K562 (cell line): ENCODE results near the gene RSRP1. TPM values are rescaled to one million over a fixed set of nuclear protein-coding genes. Genes with fewer than 3 reads are reported as not detected.

Experiments
- ATAC-seq: fragments of 200-7000 bp; cut with Tn5 transposase; 3 replicates; pipeline ENCODE4 v1.9.1; 2020; ENCODE audit warnings: moderate library complexity
- BruUV-seq: library from RNA; stranded (reverse); fragments of 400-500 nt; replicated peaks from 2 replicates; lab custom pipeline; 2021; lab: Mats Ljungman, UMichigan
- CTCF ChIA-PET: fragments of 300-600 bp; formaldehyde crosslinking; extraction: SDS; loops from one replicate; lab custom pipeline; 2021; ENCODE audit warnings: low intra/inter-chr PET ratio; lab: Yijun Ruan, JAX
- POLR2A ChIA-PET: fragments of 300-600, 350-650 bp; sonication (Branson Sonifier 250); formaldehyde crosslinking; extraction: SDS; loops from one replicate; lab custom pipeline; 2021; ENCODE audit warnings: antibody characterized with exemption, inconsistent platforms; lab: Yijun Ruan, JAX
- DNase-seq, 4 experiments: peaks; one replicate each; pipeline versions ENCODE4 v3.0.0 to v3.0.0-alpha.2; 2011 to 2018; ENCODE audit warnings: low spot score in 3 of 4, mixed read lengths in 3 of 4; ENCODE audit errors: extremely low read depth in 1 of 4
- FAIRE-seq: peaks from 2 replicates; lab custom pipeline; 2011; peaks lifted over from hg19 to GRCh38; lab: Jason Lieb, UNC
- H2AFZ ChIP-seq: 2 replicates; pipeline ENCODE4 v1.6.0; 2011; ENCODE audit warnings: low read depth, low read length, control low read depth, inconsistent platforms
- H3K27ac ChIP-seq: fragments of 200-600 bp; 3 replicates; pipeline ENCODE4 v1.8.0; 2011; ENCODE audit warnings: low read depth, mild to moderate bottlenecking, control low read depth, inconsistent platforms, low read length, moderate library complexity, mixed read lengths; ENCODE audit errors: extremely low read depth
- H3K27me3 ChIP-seq, 2 experiments: fragments of 300-600 bp in 1 of 2; 2 replicates in 1 of 2; 3 replicates in 1 of 2; pipeline versions ENCODE4 v1.6.0 to v1.8.0; 2011; ENCODE audit warnings: inconsistent platforms in 2 of 2, low read length in 2 of 2, mild to moderate bottlenecking in 1 of 2, mixed read lengths in 1 of 2, moderate library complexity in 1 of 2; ENCODE audit not compliant: control insufficient read depth in 2 of 2, insufficient read depth in 2 of 2
- H3K36me3 ChIP-seq: fragments of 300-600 bp; 3 replicates; pipeline ENCODE4 v1.8.0; 2011; ENCODE audit warnings: mild to moderate bottlenecking, low read length, inconsistent platforms; ENCODE audit not compliant: control insufficient read depth, insufficient read depth
- H3K4me1 ChIP-seq, 2 experiments: fragments of 200-600 bp in 1 of 2; replicated peaks in 1 of 2; 2 replicates in 1 of 2; 3 replicates in 1 of 2; pipeline versions ENCODE4 v1.5.1 to v1.8.0; 2011; ENCODE audit warnings: inconsistent platforms in 2 of 2, low read length in 2 of 2, mild to moderate bottlenecking in 1 of 2, mixed read lengths in 1 of 2, moderate library complexity in 1 of 2; ENCODE audit not compliant: control insufficient read depth in 2 of 2, insufficient read depth in 2 of 2
- H3K4me2 ChIP-seq: 2 replicates; pipeline ENCODE4 v1.6.1; 2011; ENCODE audit warnings: low read length, control low read depth, inconsistent platforms, mixed read lengths; ENCODE audit not compliant: insufficient read depth
- H3K4me3 ChIP-seq: fragments of 200-600 bp; sonication (generic), shearing (Covaris generic); 2 replicates; pipeline ENCODE4 v1.5.1; 2016; ENCODE audit warnings: control low read depth, inconsistent platforms
- H3K79me2 ChIP-seq: fragments of 200-600 bp; 3 replicates; pipeline ENCODE4 v1.8.0; 2011; ENCODE audit warnings: low read length, inconsistent platforms; ENCODE audit not compliant: control insufficient read depth, insufficient read depth
- H3K9ac ChIP-seq, 2 experiments: 2 replicates each; pipeline versions ENCODE4 v1.6.0 to v1.6.1; 2011; ENCODE audit warnings: low read depth in 2 of 2, low read length in 2 of 2, control low read depth in 1 of 2, inconsistent platforms in 1 of 2, mild to moderate bottlenecking in 1 of 2, mixed read lengths in 1 of 2; ENCODE audit not compliant: insufficient read depth in 1 of 2
- H3K9me1 ChIP-seq: one replicate; pipeline ENCODE4 v1.6.0; 2011; ENCODE audit warnings: inconsistent platforms, mild to moderate bottlenecking, low read length, moderate library complexity; ENCODE audit not compliant: control insufficient read depth, insufficient read depth
- H3K9me3 ChIP-seq: replicated peaks from 2 replicates; pipeline ENCODE4 v1.5.1; 2011; ENCODE audit warnings: low read depth, low read length, inconsistent platforms; ENCODE audit not compliant: control insufficient read depth, insufficient read depth
- H4K20me1 ChIP-seq: replicated peaks from 2 replicates; pipeline ENCODE4 v1.6.1; 2011; ENCODE audit warnings: low read length, inconsistent platforms, mixed read lengths; ENCODE audit not compliant: control insufficient read depth, insufficient read depth
- DIDO1 ChIP-seq: fragments of 450-650 bp; IDR thresholded peaks from 2 replicates; pipeline ENCODE4 v1.6.1; 2016; ENCODE audit warnings: low read depth, missing biosample characterization, missing genetic modification characterization
- GTF2A2 ChIP-seq: IDR thresholded peaks from 2 replicates; pipeline ENCODE4 v1.6.1; 2016; ENCODE audit warnings: mild to moderate bottlenecking, missing genetic modification characterization, missing compliant biosample characterization
- HDAC1 ChIP-seq, 2 experiments: fragments of 450-650 bp; IDR thresholded peaks; 2 replicates each; pipeline ENCODE4 v1.6.1; 2016 to 2017; ENCODE audit warnings: inconsistent platforms in 1 of 2, mild to moderate bottlenecking in 1 of 2, moderate library complexity in 1 of 2
- HMG20A ChIP-seq: fragments of 450-650 bp; formaldehyde crosslinking; conservative IDR thresholded peaks from 2 replicates; pipeline ENCODE4 v1.4.0; 2020; ENCODE audit warnings: mild to moderate bottlenecking, mixed read lengths
- NR3C1 ChIP-seq: sonication (generic); formaldehyde crosslinking; IDR thresholded peaks from 2 replicates; pipeline ENCODE4 v1.8.1; 2022; ENCODE audit warnings: missing genetic modification reagents
- TARDBP ChIP-seq: fragments of 450-650 bp; IDR thresholded peaks from 2 replicates; pipeline ENCODE4 v1.6.1; 2016
- TEAD1 ChIP-seq, 2 experiments: fragments of 450-650 bp in 1 of 2; sonication (generic) in 1 of 2; formaldehyde crosslinking; IDR thresholded peaks; 2 replicates each; pipeline versions ENCODE4 v1.4.0 to v1.8.0; 2020 to 2022; ENCODE audit warnings: mild to moderate bottlenecking in 2 of 2, missing genetic modification reagents in 1 of 2
- ZFPM2 ChIP-seq: fragments of 250-450 bp; sonication (Bioruptor Pico); IDR thresholded peaks from 2 replicates; pipeline ENCODE4 v1.5.1; 2022; ENCODE audit warnings: mild to moderate bottlenecking
- whole genome bisulfite sequencing: fragments of 100-300 bp; shearing (Covaris generic); methylation state at CpG from one replicate; pipeline ENCODE4 v1.1.6; 2016; ENCODE audit warnings: low coverage, mixed read lengths; ENCODE audit not compliant: insufficient coverage; ENCODE audit errors: missing lambda C conversion rate; 5-methylcytosine and 5-hydroxymethylcytosine counted together
- in situ Hi-C: fragments of 300-500 bp; cut with MboI; formaldehyde crosslinking; loops from 4 replicates; pipeline ENCODE4 v1.15.0; 2018; ENCODE audit warnings: inconsistent platforms, mixed read lengths
- intact Hi-C: fragments of 100-400 bp; cut with micrococcal nuclease; formaldehyde crosslinking; loops from 2 replicates; pipeline ENCODE4 v1.14.2; 2022
- polyA plus RNA-seq, 8 experiments: library from polyadenylated mRNA; depleted of rRNA in 4 of 8; stranded (reverse) in 5 of 8; unstranded in 3 of 8; fragments of >200 nt; fragmentation: Nextera tagmentation in 2 of 8; fragmentation: Illumina TruSeq in 1 of 8; extraction: Ambion mirVana in 2 of 8; extraction: Trizol in 1 of 8; gene quantifications; 2 replicates each; pipeline versions ENCODE4 v1.2.1 to v1.2.3, GENCODE V29; 2011 to 2014; ENCODE audit warnings: inconsistent platforms in 1 of 8, missing spikeins in 1 of 8
- total RNA-seq, 7 experiments: library from RNA; depleted of rRNA in 6 of 7; stranded (reverse); fragments of >200 nt in 6 of 7; fragmentation: Illumina TruSeq in 2 of 7; extraction: Trizol in 2 of 7; gene quantifications; 2 replicates each; pipeline versions ENCODE4 v1.2.1 to v1.2.3, GENCODE V29; 2011 to 2021; ENCODE audit warnings: low replicate concordance in 1 of 7
- TF ChIP-seq, protein P1 (sequence below): sonication (generic); formaldehyde crosslinking; IDR thresholded peaks from 2 replicates; pipeline ENCODE4 v1.9.0; 2022; ENCODE audit warnings: mild to moderate bottlenecking, missing genetic modification reagents

Gene RSRP1
- total and polyA plus RNA-seq, 9 of the 15 experiments (the other 6 are each of a cell fraction or from before 2014, with no cell fraction given): 27.2 to 283 (median 146) TPM

DNA sequence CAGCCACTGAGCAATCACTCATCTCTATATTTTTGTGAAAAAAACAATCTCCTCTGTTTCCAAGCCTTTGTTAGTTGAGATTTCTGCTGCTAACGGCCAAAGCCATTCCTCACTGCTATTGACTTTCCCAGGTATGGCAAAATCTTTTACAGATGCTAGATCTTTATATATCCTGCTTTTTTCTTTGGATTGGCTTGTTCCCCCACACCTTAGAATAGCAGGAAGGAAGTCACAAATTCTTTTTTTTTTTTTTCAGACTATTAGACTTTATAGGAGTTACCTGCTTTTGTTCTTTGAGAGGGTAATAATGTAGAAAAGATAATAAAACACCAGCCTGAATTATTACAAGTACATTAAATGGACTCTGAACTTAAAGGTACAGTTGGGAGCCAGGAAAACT, 39.2 kb downstream of the RSRP1 start:
- in situ Hi-C loops: no loop called here
- no peaks in the 10 kb centered on the region for H3K79me2 ChIP-seq
- FAIRE-seq (no peak), ATAC-seq (no peak), DNase-seq (no peak)
- H3K36me3 ChIP-seq: no peaks in the 10 kb centered on the region
- ChIA-PET POLR2A (no interaction called here), CTCF (no interaction called here)
- intact Hi-C loops: loop anchor here (5.0 kb wide), 1 partner anchor 106 kb away; no protein-coding TSS in a partner anchor
- no peaks in the 10 kb centered on the region for H3K9me1 ChIP-seq
- H3K27me3 ChIP-seq: peaks cover 0 to 7% of the 10 kb centered on the region in 2 experiments; a peak in 1 of 5 replicates
- no peaks in the 10 kb centered on the region; a peak in 1 of 5 replicates for H3K4me1 ChIP-seq
- H3K9ac ChIP-seq: no peak overlapping the region
- H3K27ac ChIP-seq: no peak overlapping the region
- BruUV-seq: no TSS peak
- 0 out of 2 replicates have a peak, but pooled peaks cover 2% of the 10 kb centered on the region for H4K20me1 ChIP-seq
- H2AFZ ChIP-seq: no peak overlapping the region
- WGBS: 13% methylated on average over 1 of the region's 1 CpG
- TF ChIP-seq HDAC1 (IDR thresholded peaks at IDR 0.05): no peak
- no peak for TF ChIP-seq ZFPM2 (CRISPR knock-in tag)
- TF ChIP-seq TEAD1 (CRISPR knock-in tag; IDR thresholded peaks at IDR 0.05): no peak
- no peak for TF ChIP-seq HMG20A
- no peak for TF ChIP-seq TARDBP
- TF ChIP-seq GTF2A2: no peak
- TF ChIP-seq DIDO1 (tag): no peak
- TF ChIP-seq, protein P1, sequence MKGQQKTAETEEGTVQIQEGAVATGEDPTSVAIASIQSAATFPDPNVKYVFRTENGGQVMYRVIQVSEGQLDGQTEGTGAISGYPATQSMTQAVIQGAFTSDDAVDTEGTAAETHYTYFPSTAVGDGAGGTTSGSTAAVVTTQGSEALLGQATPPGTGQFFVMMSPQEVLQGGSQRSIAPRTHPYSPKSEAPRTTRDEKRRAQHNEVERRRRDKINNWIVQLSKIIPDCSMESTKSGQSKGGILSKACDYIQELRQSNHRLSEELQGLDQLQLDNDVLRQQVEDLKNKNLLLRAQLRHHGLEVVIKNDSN (CRISPR knock-in tag): no peak
- TF ChIP-seq NR3C1: no peak
- H3K4me2 ChIP-seq: no peak overlapping the region
- H3K9me3 ChIP-seq: no peaks in the 10 kb centered on the region
- no peak overlapping the region for H3K4me3 ChIP-seq
